ENCODE results near the gene EPHB1. TPM values are rescaled to one million over a fixed set of nuclear protein-coding genes. Genes with fewer than 3 reads are reported as not detected.

Gene EPHB1
- total RNA-seq, 1 donor from 2014 or later: 1.3 TPM

GRCh38 chr3:135047061-135047460 lies 252.0 kb downstream of the EPHB1 start:
- no peak for TF ChIP-seq CTCF (IDR thresholded peaks at IDR 0.05; ENCODE audit: unreplicated experiment)
- no peaks in the 10 kb centered on the region for H3K4me1 Mint-ChIP-seq
- no peak overlapping the region for H3K27ac Mint-ChIP-seq
- no peak for DNase-seq (ENCODE audit: low spot score in 2 of 2, unreplicated experiment in 2 of 2)
- no peak overlapping the region for H3K4me3 Mint-ChIP-seq
- H3K27me3 Mint-ChIP-seq (ENCODE audit: low read depth): peaks cover 16% of the 10 kb centered on the region
- H3K9me3 Mint-ChIP-seq: no peaks in the 10 kb centered on the region
- no peaks in the 10 kb centered on the region for H3K36me3 Mint-ChIP-seq

GRCh38 chr3:135050536-135050935 lies 255.5 kb downstream of the EPHB1 start:
- no peak for TF ChIP-seq CTCF (IDR thresholded peaks at IDR 0.05; ENCODE audit: unreplicated experiment)
- H3K4me1 Mint-ChIP-seq: no peaks in the 10 kb centered on the region
- no peak overlapping the region for H3K27ac Mint-ChIP-seq
- H3K36me3 Mint-ChIP-seq: no peaks in the 10 kb centered on the region
- H3K27me3 Mint-ChIP-seq (ENCODE audit: low read depth): peaks cover 4% of the 10 kb centered on the region
- DNase-seq (ENCODE audit: low spot score in 2 of 2, unreplicated experiment in 2 of 2): no peak
- no peak overlapping the region for H3K4me3 Mint-ChIP-seq
- H3K9me3 Mint-ChIP-seq: no peaks in the 10 kb centered on the region

- Mint-ChIP-seq H3K9me3 (no peaks in the 10 kb centered on the region), H3K4me3 (no peak overlapping the region), H3K36me3 (no peaks in the 10 kb centered on the region), H3K27ac (no peak overlapping the region), H3K4me1 (no peaks in the 10 kb centered on the region), H3K27me3 (ENCODE audit: low read depth) (peaks cover 8% of the 10 kb centered on the region)
- TF ChIP-seq CTCF (IDR thresholded peaks at IDR 0.05; ENCODE audit: unreplicated experiment): no peak
- no peak for DNase-seq (ENCODE audit: low spot score in 2 of 2, unreplicated experiment in 2 of 2)
Observed at GRCh38 chr3:135051409-135051973, 256.4 kb downstream of the EPHB1 start.

DNA sequence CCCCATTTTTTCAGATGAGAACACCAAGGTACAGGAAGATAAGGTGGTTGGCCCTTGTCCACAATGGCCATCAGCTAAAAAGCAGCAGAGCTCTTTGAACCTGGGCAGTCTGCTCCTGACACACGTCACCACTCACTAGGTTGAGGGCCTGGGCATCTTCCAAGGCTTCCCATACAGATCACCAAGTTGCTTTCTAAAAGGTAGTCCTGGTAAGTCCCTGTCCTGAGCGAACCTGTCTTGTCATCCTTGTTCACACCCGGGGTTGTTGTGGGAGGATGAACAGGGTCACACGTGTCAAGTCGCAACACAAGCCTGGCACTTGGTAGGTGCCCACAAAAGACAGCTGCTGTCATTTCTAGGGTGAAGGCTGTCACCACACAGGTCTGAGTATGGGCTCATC lies 260.4 kb downstream of the EPHB1 start:
- DNase-seq (ENCODE audit: low spot score in 2 of 2, unreplicated experiment in 2 of 2): no peak
- no peaks in the 10 kb centered on the region for H3K9me3 Mint-ChIP-seq
- no peak overlapping the region for H3K4me3 Mint-ChIP-seq

DNA sequence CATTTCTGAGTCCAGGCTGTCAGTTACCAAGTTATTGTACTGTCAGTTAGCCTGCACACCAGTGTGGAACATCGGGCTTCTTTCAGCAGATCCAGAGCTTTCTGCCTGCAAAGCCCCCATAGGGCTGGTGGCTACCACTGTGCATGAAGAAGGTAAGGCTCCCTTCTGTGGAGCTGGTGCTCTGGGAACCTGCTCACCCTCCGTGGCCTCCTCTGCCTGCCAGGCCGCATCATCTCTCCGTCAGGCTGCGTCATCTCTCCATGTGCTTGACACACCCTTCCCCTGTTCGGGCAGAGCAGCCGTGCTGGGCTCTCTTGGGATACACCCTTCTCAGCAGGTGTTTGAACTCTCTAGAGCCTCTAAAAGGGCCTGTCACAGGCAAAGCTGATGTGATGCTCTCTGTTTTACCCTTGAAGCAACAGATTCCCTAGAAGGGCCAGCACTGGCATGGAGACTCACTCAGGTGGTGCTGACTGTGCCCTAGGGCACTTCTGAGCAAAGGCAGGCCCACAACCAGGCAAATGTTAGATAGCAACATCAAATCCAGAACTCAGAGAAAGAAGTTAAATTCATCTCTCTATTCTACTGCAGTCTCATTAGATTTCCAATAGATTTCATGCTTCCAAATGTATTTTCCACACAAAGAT lies 261.1 kb downstream of the EPHB1 start:
- no peak overlapping the region for H3K4me3 Mint-ChIP-seq
- no peaks in the 10 kb centered on the region for H3K9me3 Mint-ChIP-seq
- no peak for DNase-seq (ENCODE audit: low spot score in 2 of 2, unreplicated experiment in 2 of 2)
- H3K36me3 Mint-ChIP-seq: no peaks in the 10 kb centered on the region
- TF ChIP-seq CTCF (IDR thresholded peaks at IDR 0.05; ENCODE audit: unreplicated experiment): no peak
- no peak overlapping the region for H3K27ac Mint-ChIP-seq
- H3K4me1 Mint-ChIP-seq: no peaks in the 10 kb centered on the region
- peaks cover 16% of the 10 kb centered on the region for H3K27me3 Mint-ChIP-seq (ENCODE audit: low read depth)

More for the DNA sequence above, 260.4 kb downstream of the EPHB1 start:
- no peak overlapping the region for H3K27ac Mint-ChIP-seq
- no peak for TF ChIP-seq CTCF (IDR thresholded peaks at IDR 0.05; ENCODE audit: unreplicated experiment)
- H3K27me3 Mint-ChIP-seq (ENCODE audit: low read depth): peaks cover 16% of the 10 kb centered on the region
- no peaks in the 10 kb centered on the region for H3K4me1 Mint-ChIP-seq
- H3K36me3 Mint-ChIP-seq: no peaks in the 10 kb centered on the region
